HEK293 (cell line): ENCODE measurements around the gene MBD6.

ENCODE experiments used
- CTCF ChIP-seq: fragments of 450-650 bp; formaldehyde crosslinking; IDR thresholded peaks from 2 replicates; pipeline ENCODE4 v1.5.1; 2016; ENCODE audit warnings: missing biosample characterization, missing genetic modification characterization
- GLI2 ChIP-seq: fragments of 450-650 bp; formaldehyde crosslinking; IDR thresholded peaks from 2 replicates; pipeline ENCODE4; 2017; ENCODE audit warnings: missing biosample characterization, missing genetic modification characterization, low read depth, borderline replicate concordance

- peak; percentile 60 for TF ChIP-seq CTCF (tag by site-specific recombination)
- no peak for TF ChIP-seq GLI2 (tag by site-specific recombination)
These were observed 34.8 kb upstream of the MBD6 start, which contains the start of gene MARS1 for GRCh38 chr12:57487597-57488401.
